HG03354 (cell line): ENCODE measurements around the gene ARHGEF35.
"Not testable (repeated sequence)": the region's sequence is repeated elsewhere in the genome, so short reads cannot be mapped to it uniquely, and the experiment has no call there.

Experiments used
- ATAC-seq: cut with Tn5 transposase; IDR thresholded peaks from one replicate; pipeline ENCODE4 v1.9.1; 2021; ENCODE audit warnings: mild to moderate bottlenecking; ENCODE audit not compliant: unreplicated experiment, poor library complexity, severe bottlenecking

ARHGEF35 gene

DNA sequence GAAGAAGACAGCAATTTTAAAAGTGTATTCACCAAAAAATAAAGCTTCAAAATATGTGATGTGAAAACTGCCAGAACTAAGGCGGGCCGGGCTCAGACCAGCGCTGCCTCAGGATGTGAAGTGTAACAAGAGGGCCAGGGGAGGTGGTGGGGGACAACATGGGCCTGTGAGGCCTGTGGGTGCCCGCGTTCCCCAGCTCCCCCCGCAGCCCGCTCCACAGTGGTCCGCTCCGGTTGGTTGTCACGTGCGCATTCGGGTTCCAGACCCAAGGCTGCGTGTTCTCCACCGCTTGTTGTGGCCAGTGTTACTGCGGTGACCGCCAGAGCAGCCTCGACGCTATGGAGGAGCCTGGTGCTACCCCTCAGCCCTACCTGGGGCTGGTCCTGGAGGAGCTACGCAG lies 12.5 kb downstream of the ARHGEF35 start, which contains the start of gene CTAGE4:
CTAGE4 (plus strand) TSS at position 301 of the 400 bp plus-strand sequence; CDS start at position 339, 38 bp downstream.
- not testable (repeated sequence) for ATAC-seq

DNA sequence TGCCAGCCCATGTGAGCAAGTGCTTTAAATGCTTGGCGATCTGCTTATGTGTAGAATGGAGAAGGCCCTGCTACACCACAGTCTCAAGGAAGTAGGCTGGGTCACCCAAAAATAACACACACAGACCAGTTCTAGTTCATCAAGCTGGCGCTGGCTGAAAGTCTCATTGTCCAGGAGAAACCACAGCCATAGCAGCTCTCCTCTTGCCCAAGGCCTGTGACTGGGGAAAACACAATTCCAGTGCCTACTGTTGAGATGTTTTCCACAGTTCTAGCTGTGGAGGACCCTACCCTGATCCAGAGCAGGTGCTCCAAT lies 16.5 kb downstream of the ARHGEF35 start:
- not testable (repeated sequence) for ATAC-seq

DNA sequence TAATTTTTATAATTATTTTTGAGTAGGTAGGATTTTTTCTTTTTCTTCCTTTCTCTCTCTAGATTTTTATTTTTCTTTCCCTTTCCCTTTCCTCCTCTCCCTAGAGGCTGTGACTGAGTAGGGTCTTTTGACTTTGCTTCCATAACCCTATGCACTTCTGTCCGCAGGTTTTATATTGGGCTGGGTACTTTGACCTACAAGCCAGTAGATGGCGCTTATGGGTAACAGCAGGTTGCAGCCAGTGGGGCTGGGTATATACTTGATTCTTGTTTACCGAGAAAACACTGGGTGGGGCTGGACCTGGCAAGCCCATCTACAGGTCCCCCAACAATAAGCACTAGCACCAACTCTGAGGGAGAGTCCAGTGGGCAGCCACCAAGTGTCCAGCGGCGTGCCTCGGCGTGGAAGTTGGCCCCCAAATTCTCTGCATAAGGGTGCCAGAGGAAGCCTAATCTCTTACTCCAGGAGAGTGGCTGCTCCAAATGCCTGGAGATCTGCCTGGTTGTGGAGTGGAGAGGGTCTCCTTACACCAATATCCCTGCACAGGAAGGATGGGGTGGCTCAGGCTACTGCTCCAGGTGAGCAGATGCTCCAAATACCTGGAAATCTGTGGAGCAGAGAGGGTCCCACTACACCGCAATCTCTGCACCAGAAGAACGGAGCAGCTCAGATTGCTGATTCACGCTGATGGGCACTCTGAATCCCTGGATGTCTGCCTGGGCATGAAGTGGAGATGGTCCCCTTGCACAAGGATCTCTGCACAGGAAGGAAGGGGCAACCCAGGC lies 17.1 kb downstream of the ARHGEF35 start:
- peak; percentile 98 for ATAC-seq

DNA sequence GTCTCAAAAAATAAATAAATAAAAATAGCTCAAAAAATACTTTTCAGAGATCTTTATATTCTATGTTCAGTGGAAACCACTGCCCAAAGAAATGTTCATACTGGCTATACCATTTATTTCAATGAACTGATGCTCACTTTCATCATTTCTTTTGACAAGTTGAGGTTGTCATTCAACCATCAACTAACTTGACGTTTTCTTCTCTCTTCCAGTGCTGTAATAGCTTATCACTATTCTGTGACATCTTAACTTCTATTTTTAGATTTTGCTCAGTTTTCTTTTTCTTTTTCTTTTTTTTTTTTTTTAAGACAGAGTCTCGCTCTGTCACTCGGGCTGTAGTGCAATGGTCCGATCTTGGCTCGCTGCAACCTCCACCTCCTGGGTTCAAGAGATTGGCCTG lies 21.0 kb downstream of the ARHGEF35 start:
- no peak for ATAC-seq

DNA sequence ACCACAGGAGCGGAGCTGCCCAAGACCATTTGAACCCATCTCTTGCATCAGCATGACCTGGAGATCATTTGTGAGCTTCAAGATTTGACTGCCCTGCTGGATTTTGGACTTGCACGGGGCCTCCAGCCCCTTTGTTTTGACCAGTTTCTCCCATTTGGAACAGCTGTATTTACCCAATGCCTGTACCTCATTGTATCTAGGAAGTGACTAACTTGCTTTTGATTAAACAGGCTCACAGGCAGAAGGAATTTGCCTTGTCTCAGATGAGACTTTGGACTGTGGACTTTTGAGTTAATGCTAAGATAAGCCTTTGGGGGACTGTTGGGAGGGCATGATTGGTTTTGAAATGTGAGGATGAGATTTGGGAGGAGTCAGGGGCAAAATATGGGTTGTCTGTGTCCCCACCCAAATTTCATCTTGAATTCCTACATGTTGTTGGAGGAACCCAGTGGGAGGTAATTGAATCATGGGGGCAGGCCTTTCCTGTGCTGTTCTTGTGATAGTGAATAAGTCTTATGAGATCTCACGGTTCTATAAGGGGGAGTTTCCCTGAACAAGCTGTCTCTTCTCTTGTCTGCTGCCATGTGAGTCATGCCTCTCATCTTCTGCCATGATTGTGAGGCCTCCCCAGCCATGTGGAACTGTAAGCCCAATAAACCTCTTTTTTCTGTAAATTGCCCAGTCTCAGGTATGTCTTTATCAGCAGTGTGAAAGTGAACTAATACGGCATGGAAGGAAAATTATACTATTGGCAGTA lies 23.9 kb downstream of the ARHGEF35 start:
- ATAC-seq, result not testable (repeated sequence)

DNA sequence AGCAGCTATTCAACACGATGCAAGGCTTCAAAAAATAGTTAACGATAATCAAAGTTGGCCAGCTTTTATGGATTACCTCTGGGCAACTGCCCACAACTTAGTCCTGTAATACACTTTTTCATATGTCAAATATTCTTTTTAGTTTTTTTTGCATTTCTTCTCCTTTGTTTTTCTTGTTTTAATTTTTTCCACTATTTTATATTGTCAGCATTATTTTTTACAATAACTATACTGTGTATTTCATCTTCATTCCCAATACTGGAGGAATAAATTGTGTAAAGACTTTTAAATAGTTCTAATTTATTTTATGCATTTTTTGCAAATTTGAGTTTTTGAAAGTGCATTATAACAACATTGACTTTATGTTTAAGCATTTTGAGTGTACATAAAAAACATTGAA lies 30.8 kb downstream of the ARHGEF35 start:
- ATAC-seq, result no peak

DNA sequence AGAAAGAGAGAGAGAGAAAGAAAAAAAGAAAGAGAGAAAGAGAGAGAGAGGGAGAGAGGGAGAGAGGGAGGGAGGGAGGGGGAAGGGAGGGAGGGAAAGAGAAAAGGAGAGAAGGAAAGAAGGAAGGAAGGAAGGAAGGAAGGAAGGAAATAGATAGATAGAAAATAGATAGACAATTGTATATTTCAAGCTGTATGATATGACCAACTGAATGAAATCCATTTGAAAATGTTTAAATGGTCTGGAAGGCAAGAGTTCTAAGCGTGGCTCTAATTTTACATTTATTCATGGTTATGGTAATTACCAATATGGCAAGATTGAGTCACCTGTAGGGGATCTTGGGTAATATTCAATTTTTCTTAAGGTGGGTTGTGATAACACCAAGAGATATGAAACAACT lies 36.8 kb downstream of the ARHGEF35 start:
- no peak for ATAC-seq

DNA sequence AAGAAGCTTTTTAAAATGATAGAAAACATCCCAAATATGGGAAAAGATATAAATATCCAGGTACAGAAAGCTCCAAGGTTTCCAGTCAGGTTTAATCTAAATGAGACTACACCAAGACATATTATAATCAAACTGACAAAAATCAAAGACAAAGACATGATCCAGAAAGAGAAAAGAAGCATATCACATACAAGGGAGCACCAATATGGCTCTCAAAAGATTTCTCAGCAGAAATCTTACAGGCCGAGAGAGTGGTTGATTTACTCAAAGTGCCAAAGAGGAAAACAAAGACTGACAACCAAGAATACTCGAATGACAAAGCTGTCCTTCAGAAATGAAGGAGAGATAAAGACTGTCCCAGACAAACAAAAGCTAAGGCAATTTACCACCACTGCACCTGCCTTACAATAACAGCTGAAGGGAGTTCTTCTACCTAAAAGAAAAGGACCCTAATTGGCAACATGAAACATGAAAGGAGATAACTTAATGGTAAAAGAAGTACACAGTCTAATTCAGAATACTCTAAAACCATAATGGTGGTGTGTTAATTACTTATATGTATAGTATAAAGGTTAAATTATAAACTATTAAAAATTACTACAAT lies 47.3 kb downstream of the ARHGEF35 start:
- no peak for ATAC-seq

DNA sequence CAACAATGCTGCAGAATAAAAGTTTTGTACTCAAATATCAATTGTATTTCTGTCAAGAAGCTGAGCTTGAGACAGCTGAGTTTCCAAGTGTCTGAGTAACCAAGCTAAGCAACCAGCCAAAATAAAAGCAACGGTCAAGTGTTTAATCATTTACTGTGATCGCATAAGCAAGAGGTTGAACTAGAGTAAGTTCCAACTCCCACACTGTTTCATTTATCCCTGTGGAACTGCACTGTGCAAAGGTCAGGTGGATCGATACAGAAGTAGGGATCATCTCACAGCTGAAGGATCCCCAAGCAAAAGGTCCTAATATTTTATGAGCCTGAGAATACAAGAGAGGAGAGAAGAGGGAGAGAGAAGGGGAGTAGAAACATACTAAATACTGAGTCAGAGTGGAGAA lies 51.2 kb downstream of the ARHGEF35 start:
- ATAC-seq, result no peak

DNA sequence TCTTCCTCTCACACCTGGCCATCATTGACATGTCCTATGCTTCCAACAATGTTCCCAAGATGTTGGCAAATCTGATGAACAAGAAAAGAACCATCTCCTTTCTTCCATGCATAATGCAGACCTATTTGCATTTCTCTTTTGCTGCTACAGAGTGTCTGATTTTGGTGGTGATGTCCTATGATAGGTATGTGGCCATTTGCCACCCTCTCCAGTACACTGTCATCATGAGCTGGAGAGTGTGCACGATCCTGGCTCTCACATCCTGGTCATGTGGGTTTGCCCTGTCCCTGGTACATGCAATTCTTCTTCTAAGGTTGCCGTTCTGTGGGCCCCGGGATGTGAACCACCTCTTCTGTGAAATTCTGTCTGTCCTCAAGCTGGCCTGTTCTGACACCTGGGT lies 53.4 kb downstream of the ARHGEF35 start:
- no peak for ATAC-seq

DNA sequence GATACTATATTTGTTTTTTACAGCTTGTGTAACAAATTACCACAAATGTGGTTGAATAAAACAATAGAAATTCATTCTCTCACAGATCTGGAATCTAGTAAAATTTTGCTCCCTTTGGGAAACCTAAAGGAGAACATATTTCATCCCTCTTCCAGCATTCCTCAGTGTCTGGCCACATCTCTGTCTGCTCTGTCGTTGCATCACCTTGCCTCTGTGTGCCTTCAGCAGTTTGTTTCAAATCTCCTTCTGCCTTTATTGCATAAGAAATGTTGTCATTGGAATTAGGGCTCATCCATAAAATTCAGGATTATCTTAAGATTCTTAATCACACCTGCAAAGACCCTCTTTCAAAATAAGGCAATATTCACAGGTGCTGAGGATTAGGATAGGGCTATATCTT lies 58.1 kb downstream of the ARHGEF35 start:
- no peak for ATAC-seq
